NB4 (cell line): ENCODE results near the gene RPS25.

Experiments used
- POLR2A ChIP-seq: IDR thresholded peaks from 2 replicates; pipeline ENCODE4 v1.6.1; 2011; ENCODE audit warnings: mild to moderate bottlenecking; ENCODE audit not compliant: insufficient read length; ENCODE audit errors: extremely low read depth
- TF ChIP-seq, protein P1 (sequence below): IDR thresholded peaks from 2 replicates; pipeline ENCODE4 v1.6.1; 2011; ENCODE audit warnings: low read depth, low read length

DNA sequence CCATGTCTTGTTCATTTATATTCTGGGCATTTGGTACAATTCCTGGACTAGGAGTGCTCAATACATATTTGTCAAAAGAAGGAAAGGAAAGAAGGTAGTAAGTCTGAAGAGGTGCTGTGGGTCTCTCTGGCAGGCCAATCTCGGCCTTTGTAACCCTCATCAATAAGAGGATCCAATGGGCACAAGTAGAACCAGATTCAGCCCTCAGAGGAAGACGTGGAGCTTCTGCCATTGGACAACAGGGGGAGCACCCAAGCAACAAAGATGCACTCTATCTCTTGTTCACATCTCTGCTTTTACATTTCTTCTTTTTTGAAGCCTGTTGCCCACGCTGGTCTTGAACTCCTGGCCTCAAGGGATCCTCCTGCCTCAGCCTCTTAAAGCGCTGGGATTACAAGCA, 47.2 kb upstream of the RPS25 start:
- TF ChIP-seq, protein P1, sequence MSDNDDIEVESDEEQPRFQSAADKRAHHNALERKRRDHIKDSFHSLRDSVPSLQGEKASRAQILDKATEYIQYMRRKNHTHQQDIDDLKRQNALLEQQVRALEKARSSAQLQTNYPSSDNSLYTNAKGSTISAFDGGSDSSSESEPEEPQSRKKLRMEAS, result no peak
- no peak for TF ChIP-seq POLR2A
